Islet of Langerhans (tissue), 1 donor: ENCODE data around the gene CYTH3.

ENCODE experiments used
- FAIRE-seq: peaks from one replicate; lab custom pipeline; 2011; peaks lifted over from hg19 to GRCh38; lab: Jason Lieb, UNC

Gene CYTH3

DNA sequence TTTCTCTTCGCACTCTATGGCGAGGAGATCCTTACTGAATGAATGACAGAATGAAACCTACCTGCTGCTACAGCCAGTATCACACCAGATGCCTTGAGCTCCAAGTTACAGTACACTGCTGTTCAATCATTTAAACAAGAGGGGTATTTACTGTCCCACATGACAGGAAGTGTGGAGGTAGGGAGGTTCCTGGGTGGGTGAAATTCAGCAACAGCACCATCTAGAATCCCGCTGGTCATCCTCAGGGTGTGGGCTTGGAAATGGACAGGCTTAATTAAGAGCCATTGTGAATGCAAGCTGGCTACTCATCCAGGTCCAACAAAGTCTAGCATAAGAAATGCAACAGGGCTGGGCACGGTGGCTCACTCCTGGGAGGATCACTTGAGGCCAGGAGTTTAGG lies 14.7 kb downstream of the CYTH3 start:
- no peak for FAIRE-seq

GRCh38 chr7:6256677-6257535 lies 15.5 kb downstream of the CYTH3 start:
- no peak for FAIRE-seq

- no peak for FAIRE-seq
These were observed 16.3 kb downstream of the CYTH3 start for GRCh38 chr7:6256109-6256483.

DNA sequence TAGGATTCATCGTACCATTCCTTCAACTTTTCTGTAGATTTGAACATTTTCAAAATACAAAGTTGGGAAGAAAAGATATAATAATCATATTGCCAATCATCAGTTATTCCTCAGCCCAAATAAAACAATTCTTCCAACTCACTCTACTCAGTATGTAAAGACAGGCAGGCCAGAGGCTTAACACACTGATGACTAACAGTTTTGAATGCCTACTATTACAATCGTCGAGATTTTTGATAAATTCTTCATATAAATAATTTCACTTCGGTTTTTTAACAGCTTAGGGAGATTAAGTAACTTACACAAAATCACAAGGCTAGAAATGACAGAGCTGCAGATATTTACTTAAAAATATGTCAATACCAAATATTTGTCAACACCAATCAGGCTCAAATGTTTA lies 17.6 kb downstream of the CYTH3 start:
- FAIRE-seq: no peak

- FAIRE-seq: no peak
These were observed 19.7 kb downstream of the CYTH3 start for GRCh38 chr7:6252748-6253147.

GRCh38 chr7:6252341-6252746 lies 20.1 kb downstream of the CYTH3 start:
- no peak for FAIRE-seq

DNA sequence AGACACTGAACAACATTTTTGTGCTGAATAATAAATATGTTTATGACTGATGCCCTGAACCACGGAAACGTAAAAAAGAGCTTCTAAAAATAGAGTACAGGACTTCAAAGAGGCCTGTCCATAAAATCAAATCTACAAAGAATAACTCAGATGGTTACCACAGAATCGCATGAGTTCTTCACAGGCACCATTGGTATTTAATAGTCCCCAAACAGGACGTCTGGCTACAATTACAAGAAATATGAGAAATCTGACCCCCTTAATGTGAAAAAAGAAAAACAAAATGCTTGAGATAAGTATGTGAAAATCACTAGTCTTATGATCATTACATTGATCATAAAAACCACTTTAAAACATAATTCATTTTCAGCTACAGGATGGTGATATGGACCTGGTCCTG lies 20.8 kb downstream of the CYTH3 start:
- FAIRE-seq: no peak

- FAIRE-seq: no peak
These were observed 22.0 kb downstream of the CYTH3 start for GRCh38 chr7:6250364-6250833.

GRCh38 chr7:6249043-6249442 lies 23.4 kb downstream of the CYTH3 start:
- no peak for FAIRE-seq

DNA sequence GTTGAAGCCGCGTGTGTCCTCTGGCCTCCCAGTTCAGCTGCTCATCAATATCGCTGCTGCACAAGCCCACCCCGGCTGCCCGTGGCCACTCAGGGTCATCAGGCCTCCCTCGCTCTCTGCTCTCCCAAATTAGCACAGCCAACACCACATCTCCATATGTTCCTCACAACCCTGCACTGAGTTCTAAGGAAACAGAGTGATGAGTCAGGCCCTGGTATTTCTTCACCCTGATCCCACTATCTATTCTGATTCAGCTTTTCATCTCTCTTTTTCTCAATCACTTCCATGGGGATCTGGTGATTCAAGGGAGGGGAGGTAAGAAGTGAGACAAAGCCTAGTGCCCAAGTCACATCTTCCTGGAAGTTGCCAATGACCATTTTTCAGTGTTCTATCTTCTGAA lies 23.8 kb downstream of the CYTH3 start:
- no peak for FAIRE-seq

DNA sequence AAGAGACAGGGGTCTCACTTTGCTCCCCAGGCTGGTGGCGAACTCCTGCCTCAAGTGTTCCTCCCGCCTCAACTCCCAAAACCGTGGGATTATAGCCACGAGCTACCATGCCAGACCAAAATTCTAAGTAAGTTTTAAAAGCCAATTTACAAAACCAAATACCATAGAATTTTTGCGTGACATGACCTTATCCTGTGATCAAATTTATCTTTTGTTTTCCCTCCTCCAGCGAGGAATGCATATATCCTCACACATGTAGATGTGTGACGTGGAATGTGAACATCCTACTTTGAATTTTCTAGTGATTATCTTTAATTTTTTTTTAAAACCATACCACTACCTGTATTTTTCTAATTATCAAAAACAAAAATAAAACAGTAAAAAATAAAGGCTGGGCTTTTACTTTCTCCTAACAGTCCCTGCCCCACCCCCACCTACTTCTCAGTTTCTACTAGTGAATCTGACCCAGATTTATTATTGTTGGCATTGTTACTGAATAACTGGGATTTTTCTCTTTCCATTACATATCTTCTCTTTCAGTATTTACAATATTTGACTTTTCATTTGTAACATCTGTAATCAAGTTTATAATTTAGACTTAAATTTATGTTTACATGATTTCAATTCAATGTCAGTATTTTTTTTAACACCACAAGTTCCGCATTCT lies 26.0 kb downstream of the CYTH3 start:
- no peak for FAIRE-seq

GRCh38 chr7:6244021-6244420 lies 28.4 kb downstream of the CYTH3 start:
- no peak for FAIRE-seq

- FAIRE-seq: no peak
These were observed 29.3 kb downstream of the CYTH3 start for GRCh38 chr7:6243168-6243567.

GRCh38 chr7:6242561-6242960 lies 29.9 kb downstream of the CYTH3 start:
- no peak for FAIRE-seq

DNA sequence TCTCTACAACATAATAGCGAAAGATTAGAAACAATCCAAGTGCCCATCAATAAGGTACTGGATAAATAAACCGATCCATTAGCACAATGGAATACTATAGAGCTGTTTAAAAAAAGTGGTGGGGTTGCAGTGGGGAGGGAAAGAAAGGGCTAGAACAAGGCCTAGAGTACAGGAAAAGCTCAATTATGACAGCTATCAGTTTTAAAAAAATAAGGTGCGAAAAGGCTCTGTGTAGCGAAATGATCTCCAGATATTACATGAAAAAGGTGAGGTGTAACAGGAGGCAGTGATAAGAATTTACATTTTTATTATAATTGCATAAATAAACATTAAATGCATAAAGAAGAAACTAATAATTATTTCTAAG lies 30.8 kb downstream of the CYTH3 start:
- FAIRE-seq: no peak

GRCh38 chr7:6238309-6238925 lies 34.0 kb downstream of the CYTH3 start:
- FAIRE-seq: no peak

- no peak for FAIRE-seq
These were observed 34.7 kb downstream of the CYTH3 start for GRCh38 chr7:6237730-6238129.

DNA sequence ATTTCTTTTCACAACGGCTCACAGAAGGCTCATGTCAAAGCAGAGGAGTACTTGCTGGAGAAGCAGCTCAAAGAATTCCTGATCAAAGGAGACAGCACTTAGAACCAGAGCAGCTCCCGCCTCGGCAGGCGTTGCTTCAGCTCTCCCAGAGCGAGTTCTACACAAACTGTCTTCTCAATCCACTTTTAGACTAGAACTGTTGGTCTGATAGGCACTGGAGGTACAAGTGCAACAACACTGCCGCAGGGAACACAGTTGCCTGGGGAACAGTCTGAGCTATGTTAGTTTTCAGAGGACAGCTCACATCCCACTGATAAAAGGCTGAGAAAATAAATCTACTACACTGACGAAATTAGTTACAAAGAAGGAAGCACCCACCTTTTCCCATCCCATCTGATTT lies 35.4 kb downstream of the CYTH3 start:
- FAIRE-seq: no peak

DNA sequence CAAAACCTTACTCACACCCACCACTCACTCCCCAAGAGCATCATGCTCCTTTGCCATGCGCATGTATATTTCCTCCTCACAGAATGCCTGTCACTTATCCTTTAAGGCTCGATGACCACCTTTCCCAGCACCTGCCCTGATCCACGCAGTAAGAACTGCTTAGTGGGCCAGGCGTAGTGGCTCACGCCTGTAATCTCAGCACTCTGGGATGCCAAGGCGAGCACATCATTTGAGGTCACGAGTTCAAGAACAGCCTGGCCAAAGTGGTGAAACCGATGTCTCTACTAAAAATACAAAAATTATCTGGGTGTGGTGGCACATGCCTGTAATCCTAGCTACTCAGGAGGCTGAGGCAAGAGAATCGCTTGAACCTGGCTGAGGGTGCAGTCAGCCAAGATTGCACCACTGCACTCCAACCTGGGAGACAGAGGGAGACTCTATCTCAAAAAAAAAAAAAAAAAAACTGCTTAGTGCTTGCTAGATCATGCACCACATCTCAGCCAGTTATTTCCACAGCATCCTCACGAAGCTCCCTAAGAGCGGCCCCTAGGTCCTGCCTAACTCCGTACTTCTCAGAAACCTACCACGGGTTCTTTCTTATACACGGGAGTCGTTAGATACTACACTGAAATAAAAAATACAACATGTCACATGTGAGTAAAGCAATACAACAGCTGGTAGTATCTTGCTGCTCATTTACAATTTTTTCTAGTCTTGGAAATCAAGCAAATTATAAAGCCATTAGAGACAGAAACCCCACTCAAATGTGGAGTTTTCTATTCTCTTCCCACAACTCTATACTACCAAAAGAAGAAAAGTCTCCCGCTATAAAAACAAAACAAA lies 37.2 kb downstream of the CYTH3 start:
- FAIRE-seq: no peak

GRCh38 chr7:6234384-6234783 lies 38.0 kb downstream of the CYTH3 start:
- FAIRE-seq: no peak

- FAIRE-seq: no peak
These were observed 39.9 kb downstream of the CYTH3 start for GRCh38 chr7:6232534-6232933.

GRCh38 chr7:6232116-6232515 lies 40.3 kb downstream of the CYTH3 start:
- no peak for FAIRE-seq

GRCh38 chr7:6231184-6231583 lies 41.2 kb downstream of the CYTH3 start:
- no peak for FAIRE-seq
